ENCODE data around the gene C14orf119.

Gene C14orf119

DNA sequence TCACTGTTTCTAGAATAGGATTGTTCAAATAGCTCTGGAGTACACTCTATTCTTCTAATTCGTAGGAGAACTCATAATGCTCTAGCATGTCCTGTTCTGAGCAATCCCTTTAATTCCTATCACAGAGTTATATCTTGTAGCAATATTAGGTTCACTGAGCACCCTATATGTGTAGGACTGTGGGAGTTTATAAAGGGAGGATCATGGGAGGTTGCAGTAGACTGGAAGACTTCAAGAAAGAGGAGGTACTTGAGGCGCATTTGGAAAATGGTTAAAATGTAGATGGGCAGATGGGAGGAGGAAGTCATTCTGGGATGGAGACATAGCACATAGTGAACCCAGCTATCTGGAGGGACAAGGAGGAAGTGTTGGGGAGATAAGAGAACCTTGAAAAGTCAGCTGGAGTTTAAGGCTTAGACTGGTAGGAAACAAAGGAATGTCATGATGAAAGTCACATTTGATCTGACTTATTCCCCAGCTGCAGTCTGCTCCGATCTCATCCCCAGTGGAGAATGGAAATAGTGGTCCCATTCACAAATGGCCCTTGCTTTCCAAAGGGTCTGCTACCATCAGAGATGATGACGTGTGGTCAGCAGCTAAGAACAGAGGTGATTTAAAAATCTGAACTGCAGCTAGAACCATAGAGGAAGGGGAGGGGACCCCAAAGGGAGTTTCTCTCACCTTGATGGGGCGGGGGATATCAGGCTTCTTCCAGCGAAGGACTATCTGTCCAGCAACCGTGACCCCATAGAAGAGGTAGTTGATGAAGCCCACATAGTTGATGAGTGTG is 33.9 kb downstream of the C14orf119 start:
- peak; percentile 21 to 22 for DNase-seq

- DNase-seq = no peak
Observed at GRCh38 chr14:23129759-23130316, 34.5 kb downstream of the C14orf119 start.

GRCh38 chr14:23130871-23131270 is 35.6 kb downstream of the C14orf119 start:
- peak; percentile 41 to 62 for DNase-seq

DNA sequence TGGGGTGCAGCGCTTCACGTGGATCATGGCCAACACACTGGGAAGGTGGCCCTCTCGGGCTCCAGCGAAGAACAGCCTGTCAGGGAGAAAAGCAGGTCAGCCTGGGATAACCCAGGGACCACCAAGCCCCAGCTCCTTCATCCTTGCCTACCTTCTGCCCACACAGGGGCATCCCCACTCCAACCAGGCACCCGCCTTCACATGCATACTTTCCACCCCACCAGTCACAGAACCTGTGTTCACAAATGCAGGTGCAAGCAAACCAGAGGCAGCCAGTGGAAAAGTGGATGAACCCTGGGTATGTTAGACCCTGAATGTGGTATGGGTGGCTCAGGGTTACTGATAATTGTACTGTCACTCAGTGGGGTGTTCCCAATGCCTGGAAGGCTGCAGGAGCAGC is 36.2 kb downstream of the C14orf119 start:
- DNase-seq = no peak

- no peak for DNase-seq
Observed at GRCh38 chr14:23132970-23133369, 37.7 kb downstream of the C14orf119 start.

- DNase-seq = no peak
Observed at GRCh38 chr14:23136566-23137133, 41.3 kb downstream of the C14orf119 start.

- no peak for DNase-seq
Observed at GRCh38 chr14:23137192-23137812, 42.0 kb downstream of the C14orf119 start.

GRCh38 chr14:23137813-23138535 is 42.7 kb downstream of the C14orf119 start:
- no peak for DNase-seq

DNA sequence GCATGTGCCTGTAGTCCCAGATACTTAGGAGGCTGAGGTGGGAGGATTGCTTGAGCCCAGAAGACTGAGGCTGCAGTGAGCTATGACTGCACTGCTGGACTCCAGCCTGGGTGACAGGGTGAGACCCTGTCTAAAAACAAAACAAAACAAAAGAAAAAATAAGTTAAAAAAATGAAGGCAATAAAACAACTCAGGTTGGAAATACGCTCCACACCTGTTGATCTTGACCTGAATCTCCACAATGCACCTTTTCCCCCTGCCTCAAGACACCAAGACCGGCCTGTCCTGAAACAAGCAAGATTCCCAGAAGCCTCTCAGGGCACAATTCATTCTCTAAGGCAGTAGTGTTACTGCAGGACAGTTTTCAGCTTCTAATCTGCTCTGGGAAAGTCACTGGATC is 44.6 kb downstream of the C14orf119 start:
- DNase-seq = no peak

DNA sequence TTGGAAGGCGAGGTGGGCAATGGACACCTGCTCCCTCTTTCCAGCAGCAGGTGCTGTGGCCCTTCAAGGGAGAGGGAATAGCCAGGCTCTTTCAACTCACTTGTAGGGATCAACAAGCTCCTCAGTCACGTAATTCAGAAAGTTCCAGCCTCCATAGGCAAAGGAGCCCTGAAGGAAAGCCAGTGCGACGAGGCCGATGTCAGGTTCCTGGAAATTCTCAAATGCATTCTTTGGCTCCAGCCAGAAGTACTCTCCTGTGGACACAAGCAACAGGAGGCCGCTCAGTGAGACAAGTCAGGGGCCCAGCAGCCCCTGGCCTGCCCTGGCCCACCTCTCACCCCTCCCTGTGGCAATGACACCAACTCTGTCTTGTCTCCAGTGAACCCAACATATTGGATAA is 45.1 kb downstream of the C14orf119 start:
- no peak for DNase-seq

GRCh38 chr14:23141706-23142444 is 46.6 kb downstream of the C14orf119 start:
- no peak for DNase-seq

DNA sequence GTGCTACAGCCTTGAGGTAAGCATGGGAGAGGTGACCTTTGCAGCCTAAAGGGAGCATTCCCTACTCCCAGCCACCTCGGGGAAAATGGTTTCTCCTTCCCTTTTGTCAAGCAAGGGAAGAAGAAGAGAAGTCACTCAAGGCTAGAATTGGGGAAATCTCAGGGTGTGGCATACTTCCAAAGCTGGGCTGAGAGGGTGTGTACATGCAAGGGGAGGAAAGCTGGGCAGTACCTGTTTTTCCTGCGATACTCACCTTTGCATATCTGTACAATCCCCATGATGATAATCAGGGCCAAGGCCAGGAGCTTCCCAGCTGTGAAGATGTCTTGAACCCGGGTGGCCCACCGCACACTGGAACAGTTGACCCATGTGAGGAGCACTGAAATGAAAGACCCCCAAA is 47.5 kb downstream of the C14orf119 start:
- DNase-seq = no peak

DNA sequence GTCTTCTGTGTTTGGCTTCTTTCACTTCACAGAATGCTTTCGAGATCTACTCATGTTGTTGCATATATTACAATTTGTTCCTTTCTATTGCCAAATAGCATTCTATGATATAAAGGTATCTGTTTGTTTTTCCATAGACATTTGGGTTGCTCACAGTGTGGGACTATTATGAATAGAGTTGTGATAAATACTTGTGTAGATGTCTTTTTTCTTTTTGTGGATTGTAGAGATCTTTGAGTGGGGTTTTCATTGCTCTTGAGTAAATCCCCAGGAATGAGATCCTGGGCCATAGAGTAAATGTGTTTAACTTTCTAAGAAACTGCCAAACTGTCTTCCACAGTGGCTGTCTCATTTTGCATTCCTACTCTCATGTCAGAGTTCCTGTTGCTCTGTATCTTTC is 48.6 kb downstream of the C14orf119 start:
- no peak for DNase-seq

- DNase-seq = no peak
Observed at GRCh38 chr14:23145794-23146350, 50.6 kb downstream of the C14orf119 start.

GRCh38 chr14:23146351-23146910 is 51.1 kb downstream of the C14orf119 start:
- DNase-seq = no peak

DNA sequence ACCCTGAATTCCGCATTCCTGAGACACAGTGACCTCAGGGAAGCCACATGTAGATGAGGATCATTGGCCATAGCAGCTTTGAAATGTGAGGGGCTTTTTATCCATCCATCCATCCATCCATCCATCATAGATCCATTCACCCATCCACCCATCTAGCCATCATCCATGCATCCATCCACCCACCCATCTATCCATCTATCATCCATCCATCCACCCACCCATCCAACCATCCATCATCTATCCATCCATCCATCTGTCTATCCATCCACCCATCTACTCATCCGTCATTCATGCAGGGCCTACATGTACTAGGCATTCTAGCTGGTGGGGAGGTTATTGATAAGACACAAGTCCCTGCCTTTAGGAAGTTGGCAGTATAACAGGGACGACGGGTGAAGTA is 51.7 kb downstream of the C14orf119 start:
- no peak for DNase-seq

- DNase-seq = no peak
Observed at GRCh38 chr14:23147676-23148075, 52.4 kb downstream of the C14orf119 start.

- DNase-seq = no peak
Observed at GRCh38 chr14:23148591-23149249, 53.4 kb downstream of the C14orf119 start.

- DNase-seq = no peak
Observed at GRCh38 chr14:23149745-23150144, 54.4 kb downstream of the C14orf119 start.
